Activated effector memory CD4-positive, alpha-beta T cell treated with Interleukin-2 at 50 U/mL for 16 hours (primary cell): ENCODE results near the gene FBXL20.
"Not testable (repeated sequence)": the region's sequence is repeated elsewhere in the genome, so short reads cannot be mapped to it uniquely, and the experiment has no call there.

ENCODE experiments used
- DNase-seq: peaks from one replicate; pipeline ENCODE4 v3.0.0-alpha.2; 2020

FBXL20 gene

DNA sequence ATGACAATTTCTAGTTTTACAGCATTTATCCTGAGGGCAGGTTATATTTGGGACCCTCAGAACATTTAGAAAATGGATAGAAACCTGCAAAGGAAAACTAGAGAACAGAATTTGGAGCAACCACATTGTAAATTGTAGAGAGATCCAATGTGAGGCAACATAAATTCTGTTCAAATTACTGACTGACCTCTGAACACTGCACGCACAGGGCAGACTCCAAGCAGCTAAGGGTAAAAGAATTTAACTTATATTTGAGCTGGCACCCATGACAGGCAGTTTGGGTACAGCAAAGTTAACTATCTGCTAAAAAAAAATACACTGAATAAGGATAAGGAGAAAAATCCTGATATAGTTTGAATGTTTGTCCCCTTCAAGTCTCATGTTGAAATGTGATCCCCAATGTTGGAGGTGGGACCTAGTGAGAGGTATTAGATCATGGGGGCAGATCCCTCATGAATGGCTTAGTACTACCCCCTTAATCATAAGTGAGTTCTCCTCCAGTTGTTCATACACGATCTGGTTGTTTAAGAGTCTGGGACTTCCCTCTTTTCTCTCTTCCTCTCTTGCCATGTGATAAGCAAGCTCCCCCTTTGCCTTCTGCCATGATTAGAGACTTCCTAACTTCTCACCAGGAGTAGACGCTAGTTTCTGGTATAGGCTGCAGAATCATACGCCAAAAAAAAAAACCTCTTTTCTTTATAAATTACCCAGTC lies 75.7 kb downstream of the FBXL20 start:
- DNase-seq: no peak

DNA sequence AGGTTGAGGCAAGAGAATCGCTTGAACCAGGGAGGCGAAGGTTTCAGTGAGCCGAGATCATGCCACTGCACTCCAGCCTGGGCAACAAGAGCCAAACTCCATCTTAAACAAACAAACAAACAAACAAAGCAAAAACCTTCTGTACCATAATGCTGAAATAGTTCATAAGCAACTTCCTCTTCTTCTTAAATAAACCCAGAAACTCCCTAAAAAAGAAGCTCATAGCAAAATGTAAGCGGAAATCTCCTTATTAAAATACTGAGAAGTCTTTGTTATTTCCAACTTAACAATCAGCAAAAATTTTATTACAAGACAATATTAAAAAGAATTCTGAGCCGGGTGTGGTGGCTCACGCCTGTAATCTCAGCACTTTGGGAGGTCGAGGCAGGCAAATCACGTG lies 82.8 kb downstream of the FBXL20 start:
- no peak for DNase-seq

DNA sequence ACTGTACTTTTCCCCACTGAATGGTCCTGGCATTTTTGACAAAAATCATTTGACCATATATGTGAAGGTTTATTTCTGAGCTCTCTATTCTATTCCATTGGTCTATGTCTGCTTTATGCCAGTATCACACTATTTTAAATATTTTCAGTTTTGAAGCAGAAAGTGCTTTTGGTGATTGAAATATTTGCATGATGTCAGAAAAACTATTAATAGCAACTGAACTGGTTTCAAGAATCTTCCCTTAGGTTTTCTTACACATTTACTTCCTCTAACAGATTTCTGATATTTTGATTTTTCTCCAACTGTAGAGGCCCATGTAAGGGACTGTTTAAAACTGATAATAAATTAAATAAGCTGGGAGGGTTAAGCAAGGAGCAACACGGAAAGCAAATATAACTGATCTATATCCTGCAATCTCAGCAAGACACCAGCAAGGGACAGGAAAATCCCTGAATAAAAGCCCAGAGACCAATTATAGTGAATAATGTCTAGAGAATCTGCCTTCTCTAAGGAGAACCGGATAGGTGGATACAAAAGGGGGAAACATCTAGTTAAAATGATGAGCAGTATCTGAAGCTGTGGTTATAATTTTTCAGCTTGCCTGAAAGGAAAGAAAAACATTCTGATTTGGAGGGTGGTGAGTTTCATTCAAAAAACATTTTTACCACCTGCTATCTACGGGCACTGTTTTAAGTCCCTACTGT lies 94.8 kb downstream of the FBXL20 start:
- DNase-seq: no peak

DNA sequence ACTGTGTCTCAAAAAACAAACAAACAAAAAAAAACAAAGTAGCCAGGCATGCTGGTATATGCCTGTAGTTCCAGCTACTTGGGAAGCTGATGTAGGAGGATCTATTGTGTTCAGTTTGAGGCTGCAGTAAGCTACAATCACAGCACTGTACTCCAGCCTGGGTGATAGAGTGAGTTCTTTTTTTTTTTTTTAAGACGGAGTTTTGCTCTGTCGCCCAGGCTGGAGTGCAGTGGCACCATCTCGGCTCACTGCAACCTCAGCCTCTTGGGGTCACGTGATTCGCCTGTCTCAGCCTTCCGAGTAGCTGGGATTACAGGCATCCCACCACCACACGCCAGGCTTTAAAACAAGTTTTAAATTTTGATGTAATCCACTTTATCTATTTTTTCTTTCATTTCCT lies 95.4 kb downstream of the FBXL20 start:
- no peak for DNase-seq

DNA sequence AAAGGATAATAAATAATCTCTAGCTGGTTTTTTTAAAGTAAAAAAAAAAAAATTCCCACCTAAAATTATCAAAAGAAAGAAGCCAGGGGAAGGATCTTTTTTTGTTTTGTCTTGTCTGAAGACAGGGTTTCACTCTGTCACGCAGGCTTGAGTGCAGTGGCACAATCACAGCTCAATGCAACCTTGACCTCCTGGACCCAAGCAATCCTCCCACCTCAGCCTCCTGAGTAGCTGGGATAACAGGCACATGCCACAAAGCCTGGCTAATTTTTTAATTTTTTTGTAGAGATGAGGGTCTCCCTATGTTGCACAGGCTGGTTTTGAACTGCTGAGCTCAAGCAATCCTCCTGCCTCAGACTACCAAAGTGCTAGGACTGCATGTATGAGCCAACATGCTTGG lies 97.2 kb downstream of the FBXL20 start:
- DNase-seq: no peak

DNA sequence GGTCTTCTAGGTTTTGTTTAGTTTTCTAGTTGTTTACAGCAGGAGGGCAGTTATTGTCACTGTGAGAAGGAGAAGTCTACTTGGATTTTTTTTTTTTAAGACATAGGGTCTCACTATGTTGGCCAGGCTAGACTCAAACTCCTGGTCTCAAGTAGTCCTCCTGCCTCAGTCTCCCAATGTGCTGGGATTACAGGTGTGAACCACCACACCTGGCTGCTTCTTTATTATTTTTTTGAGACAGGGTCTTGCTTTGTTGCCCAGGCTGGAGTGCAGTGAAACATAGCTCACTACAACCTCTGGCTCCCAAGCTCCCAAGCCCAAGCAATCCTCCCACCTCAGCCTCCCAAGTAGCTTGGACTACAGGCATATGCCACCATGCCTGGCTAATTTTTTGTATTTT lies 107.4 kb downstream of the FBXL20 start:
- no peak for DNase-seq

DNA sequence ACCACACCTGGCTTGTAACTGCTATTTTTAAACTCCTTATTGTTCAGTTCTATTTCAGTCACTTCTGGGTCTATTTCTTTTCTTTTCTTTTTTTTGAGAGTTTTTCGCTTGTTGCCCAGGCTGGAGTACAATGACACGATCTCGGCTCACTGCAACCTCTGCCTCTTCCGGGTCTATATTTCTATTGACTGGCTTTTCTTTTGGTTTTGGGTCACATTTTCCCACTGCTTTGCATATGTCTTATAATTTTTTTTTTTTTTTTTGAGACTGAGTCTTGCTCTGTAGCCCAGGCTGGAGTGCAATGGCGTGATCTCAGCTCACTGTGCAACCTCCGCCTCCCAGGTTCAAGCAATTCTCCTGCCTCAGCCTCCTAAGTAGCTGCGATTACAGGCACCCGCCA lies 108.9 kb downstream of the FBXL20 start:
- not testable (repeated sequence) for DNase-seq

DNA sequence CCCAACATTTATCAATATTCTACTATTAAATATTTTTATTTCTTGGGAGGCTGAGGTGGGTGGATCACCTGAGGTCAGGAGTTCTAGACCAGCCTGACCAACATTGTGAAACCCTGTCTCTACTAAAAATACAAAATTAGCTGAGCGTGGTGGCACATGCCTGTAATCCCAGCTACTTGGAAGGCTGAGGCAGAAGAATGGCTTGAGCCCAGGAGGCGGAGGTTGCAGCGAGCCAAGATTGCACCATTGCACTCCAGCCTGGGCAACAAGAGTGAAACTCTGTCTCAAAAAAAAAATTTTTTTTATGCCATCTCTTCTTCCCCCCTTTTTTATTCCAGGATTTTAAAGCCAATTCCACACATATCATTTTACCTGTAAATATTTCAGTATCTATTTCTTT lies 114.9 kb downstream of the FBXL20 start:
- DNase-seq: not testable (repeated sequence)

DNA sequence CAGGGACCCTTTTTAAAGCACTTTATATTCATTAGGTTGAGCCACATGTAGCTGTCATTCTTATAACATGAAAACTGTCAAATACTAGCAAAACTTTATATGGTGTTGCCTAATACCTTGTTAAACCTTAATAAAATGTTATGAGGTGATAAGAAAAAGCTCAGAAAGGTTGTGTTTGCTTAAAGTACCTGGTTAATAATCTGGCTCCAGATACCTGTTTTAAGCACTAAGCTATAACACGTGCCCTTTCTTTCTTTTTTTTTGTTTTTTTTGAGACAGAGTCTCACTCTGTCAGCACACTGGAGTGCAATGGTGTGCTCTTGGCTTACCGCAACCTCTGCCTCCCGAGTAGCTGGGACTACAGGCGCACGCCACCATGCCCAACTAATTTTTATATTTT lies 116.7 kb downstream of the FBXL20 start:
- no peak for DNase-seq

DNA sequence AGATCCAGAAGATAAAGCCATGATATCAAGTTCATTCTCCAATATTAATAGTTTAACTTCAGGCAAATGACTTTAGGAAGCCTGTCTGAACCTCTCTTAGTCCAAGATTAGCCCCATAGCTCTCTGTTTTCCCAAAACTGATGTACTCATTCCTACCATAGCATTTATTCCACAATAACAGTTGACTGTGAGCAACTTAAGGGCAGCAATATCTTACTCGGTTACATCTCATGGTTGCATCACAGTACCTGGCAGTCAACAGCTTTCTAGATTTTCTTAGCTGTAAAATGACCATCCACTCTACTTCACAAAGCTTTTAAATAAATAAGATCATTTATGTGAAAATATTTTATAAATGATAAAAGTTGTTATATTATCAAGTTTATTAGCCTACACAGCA lies 117.5 kb downstream of the FBXL20 start:
- no peak for DNase-seq

DNA sequence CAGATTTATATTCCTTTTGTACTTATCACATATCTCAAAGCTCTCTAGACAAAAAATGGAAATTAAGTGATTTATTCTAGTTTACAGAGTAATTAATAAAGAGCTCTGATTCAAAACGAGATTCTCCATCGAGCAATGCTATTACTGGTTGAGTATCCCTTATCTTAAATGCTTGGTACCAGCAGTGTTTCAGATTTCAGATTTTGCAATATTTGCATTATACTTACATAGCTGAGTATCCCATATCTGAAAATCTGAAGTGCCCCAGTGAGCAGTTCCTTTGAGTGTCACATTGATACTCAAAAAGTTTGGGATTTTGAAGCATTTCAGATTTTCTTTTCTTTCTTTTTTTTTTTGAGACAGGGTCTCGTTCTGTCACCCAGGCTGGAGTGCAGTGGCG lies 118.3 kb downstream of the FBXL20 start:
- DNase-seq: no peak

DNA sequence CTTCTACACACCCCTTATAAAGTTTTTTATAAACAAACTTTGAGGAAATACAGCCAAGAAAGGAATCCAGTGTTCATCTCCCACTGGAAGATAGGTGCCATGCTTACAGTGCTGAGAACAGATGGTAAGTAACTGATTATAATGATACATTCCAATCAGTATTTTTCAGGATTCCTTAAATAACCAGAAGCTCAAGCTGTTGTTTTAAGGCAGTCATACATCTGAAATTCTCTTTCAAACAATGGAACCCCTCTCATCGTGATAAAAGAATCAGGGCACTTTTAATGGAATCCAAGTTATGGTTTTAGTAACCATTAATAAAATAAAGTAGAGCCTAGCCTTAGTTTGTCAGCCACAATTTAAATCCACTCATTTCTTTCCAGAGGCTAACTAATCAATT lies 119.6 kb downstream of the FBXL20 start:
- no peak for DNase-seq

DNA sequence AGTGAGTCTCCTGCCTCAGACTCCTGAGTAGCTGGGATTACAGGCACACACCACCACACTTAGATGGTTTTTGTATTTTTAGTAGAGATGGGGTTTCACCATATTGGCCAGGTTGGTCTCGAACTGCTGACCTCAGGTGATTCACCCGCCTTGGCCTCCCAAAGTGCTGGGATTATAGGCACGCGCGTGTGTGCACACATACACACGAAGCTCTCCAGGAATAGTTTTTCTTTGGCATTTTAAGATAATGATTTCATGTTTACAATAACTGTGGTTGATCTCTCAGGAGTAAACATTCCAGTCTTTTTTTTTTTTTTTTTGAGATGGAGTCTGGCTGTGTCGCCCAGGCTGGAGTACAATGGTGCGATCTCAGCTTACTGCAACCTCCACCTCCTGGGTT lies 123.2 kb downstream of the FBXL20 start:
- DNase-seq: not testable (repeated sequence)

DNA sequence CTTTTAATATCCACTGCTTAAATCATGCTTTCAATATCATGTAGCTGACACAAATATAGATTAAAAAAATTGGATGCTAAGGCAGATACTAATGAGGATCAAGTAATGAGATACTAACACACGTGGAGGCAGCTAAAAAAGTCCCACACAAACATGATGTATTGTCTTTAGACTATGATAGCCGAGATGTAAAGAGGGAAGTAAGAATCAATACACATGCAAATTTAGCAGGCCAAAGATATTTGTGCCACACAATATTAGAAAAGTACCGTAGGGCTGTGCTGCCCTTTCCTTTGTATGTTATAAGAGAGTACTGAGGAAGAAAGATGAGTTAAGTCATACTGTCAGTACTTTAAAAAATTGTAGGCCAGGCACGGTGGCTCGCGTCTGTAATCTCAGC lies 124.3 kb downstream of the FBXL20 start:
- no peak for DNase-seq

DNA sequence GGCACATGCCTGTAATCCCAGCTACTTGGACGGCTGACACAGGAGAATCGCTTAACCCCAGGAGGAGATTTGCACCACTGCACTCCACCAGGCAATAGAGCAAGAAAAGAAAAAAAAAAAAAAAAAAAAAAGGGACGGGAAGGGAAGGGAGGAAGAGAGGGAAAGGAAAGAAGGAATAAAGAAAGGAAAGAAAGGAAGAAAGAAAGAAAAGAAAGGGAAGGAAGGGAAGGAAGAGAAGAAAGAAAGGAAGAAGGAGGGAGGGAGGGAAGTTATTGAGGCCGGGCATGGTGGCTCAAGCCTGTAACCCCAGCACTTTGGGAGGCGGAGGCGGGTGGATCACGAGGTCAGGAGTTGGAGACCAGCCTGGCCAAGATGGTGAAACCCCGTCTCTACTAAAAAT lies 125.3 kb downstream of the FBXL20 start:
- DNase-seq: no peak

DNA sequence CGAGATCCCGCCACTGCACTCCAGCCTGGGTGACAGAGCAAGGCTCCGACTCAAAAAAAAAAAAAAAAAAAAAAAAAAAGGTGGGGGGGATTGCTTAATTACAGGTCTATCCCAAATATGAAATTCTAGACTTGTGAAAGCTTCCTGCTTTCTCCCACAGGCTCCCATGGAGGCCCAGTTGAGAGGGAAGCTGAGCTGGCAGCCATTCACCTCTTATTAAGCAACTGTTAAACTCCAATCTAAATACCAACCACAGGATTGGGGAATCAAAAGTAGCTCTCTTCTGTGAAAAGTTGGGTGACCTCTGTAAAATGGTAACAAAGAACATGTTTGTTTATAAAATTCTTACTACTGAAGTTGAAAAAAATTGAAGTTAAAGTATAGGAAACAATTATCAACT lies 129.9 kb downstream of the FBXL20 start:
- no peak for DNase-seq

DNA sequence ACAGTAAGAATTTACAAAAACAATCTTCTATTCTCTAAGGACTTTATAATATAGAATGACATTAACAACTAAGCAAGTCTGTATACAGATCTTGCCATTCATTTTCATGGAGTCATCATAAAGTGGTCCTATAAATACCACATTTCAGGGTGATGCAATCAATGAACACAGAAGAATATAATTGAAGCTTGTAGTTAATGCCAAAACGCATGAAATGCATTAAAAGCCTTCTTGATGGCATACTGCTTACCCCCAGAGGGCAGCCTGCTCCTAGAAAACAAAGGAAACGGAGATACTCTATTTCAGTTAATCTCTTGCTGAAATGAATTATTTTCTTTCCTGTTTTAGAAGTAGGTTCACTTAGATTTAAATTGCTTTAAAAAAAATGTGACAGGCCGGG lies 130.5 kb downstream of the FBXL20 start:
- DNase-seq: no peak

DNA sequence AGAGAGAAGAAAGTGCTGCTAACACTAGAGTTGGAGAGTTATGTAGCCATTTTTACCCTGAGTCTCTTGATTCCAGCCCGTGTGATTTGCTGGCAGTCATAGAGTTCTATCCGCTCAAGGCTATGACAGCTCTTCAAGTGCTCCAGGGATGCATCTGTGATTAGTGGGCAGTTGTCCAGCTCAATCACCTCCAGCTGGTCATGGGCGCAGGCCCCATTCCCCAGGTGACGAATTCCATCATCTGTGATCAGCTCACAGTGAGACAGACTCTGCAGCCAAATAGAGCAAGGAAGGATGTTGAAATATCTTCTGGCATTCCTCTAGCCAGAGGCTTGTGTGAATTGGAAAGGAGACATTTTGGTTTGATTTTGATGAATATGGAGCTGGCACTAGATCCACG lies 137.3 kb downstream of the FBXL20 start:
- no peak for DNase-seq

DNA sequence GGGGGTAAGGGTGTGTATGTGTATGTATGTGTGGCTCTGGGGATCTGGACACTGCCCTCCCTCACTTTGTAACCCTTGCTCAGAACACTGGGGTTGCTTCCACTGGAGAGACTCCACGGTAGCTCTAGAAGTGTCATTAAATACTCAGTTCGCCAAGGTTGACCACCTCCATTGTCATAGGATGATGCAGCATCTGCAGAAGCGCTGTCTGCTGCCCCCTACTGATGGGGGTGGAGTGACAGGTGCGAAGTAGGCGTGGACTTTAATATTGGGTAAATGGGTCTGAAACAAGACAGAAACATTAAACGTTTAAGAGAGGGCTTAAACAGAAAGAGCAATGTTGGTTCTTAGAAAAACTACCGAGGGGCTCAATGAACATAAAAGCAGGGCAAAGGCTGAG lies 140.1 kb downstream of the FBXL20 start:
- no peak for DNase-seq

DNA sequence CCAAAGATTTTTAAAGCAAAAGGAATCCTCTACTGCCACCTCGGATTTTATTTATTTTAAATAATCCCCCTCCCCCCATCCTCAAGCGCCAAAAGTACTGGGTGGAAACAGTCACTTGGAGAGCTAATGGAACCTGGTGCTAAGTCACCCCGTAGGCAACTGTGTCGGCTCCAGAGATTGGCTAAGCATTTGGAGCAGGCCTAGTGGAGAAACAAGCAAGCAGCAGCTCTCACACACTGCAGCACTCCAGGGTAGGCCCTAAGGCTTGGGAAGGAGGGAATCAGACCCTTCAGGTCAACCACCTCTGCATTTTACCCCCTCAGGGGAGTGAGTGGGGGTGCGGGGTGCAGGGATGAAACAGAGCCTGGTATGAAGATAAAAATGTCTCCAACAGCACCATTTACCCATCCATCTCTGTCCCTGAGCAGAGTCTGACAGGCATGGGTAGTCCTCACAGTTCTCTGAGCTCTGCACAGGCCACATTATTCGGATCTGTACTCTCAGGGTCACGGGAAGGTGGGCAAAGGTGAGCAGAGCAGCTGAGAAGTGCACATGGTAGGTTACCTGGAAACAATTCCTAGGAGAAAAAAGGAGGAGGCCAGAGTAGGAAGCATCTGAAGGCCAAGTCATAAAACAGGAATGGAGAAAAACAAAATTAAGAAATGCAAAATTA lies 148.5 kb downstream of the FBXL20 start:
- no peak for DNase-seq

DNA sequence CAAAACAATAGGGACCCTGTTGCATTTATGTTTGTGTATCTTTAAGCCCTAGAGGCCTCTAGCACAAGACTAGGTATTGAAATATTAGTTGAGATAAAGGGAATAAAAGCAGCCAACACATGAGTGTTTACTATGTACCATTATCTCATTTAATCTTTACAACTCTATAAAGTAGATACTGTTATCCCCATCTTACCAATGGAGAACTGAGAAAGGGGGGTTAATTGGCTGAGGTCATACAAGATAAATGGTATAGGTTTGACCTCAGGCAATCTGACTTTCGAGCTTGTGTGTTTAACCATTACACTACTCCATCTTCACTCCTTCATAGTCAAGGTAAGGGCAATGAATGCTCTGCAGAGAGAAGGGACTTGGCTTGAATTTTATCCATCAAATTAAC lies 149.4 kb downstream of the FBXL20 start:
- DNase-seq: no peak

DNA sequence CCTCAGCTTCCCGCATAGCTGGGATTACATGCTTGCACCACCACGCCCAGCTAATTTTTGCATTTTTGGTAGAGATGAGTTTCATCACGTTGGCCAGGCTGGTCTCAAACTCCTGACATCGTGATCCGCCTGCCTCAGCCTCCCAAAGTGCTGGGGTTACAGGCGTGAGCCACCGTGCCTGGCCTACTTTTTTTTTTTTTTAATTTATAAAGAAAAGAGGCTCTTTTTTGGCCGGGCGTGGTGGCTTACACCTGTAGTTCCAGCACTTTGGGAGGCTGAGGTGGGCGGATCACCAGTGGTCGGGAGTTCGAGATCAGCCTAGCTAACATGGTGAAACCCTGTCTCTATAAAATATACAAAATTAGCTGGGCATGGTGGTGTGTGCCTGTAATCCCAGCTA lies 151.3 kb downstream of the FBXL20 start:
- DNase-seq: not testable (repeated sequence)

DNA sequence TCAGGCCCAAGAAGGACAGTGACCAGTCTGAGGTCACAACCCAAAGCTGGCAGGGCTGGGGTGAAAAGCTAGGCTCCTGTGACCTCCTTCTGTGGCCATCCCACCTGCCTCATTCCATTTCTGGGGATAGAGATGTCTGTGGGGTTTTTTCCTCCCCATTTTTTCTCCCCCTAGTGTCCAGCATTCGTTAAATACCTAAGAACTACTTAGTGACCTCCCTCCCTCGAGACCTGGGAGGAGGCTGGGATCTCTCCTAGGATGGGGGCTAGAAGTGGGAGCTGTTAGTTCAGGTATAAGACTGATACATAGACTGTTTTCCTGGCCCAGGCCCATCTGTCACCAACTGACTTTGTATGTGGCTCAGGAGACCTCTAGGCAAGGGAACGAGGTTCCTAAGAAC lies 155.2 kb downstream of the FBXL20 start:
- no peak for DNase-seq
